HG02678 (cell line): ENCODE results near the gene SLU7.
"Not testable (repeated sequence)": the region's sequence is repeated elsewhere in the genome, so short reads cannot be mapped to it uniquely, and the experiment has no call there.

Source experiments
- ATAC-seq: cut with Tn5 transposase; IDR thresholded peaks from one replicate; pipeline ENCODE4 v1.9.1; 2021; ENCODE audit warnings: mild to moderate bottlenecking, moderate library complexity; ENCODE audit not compliant: unreplicated experiment

SLU7 gene

DNA sequence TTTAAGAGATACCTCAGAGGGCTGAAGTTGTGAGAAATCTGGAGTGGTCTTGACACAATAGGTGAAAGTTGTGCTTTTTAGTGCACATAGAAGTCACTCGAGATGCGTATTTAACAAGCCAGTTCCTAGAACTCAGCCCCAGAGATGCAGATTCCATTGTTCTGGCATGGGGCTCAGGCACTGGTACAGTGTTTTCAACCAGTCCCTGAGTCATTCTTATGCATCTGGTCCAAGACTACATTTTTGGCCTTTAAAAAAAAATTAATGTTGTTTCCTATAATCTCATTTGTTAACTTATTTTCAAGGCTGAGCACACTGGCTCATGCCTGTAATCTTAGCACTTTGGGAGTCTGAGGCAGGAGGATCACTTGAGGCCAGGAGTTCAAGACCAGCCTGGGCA is 32.4 kb upstream of the SLU7 start:
- no peak for ATAC-seq

DNA sequence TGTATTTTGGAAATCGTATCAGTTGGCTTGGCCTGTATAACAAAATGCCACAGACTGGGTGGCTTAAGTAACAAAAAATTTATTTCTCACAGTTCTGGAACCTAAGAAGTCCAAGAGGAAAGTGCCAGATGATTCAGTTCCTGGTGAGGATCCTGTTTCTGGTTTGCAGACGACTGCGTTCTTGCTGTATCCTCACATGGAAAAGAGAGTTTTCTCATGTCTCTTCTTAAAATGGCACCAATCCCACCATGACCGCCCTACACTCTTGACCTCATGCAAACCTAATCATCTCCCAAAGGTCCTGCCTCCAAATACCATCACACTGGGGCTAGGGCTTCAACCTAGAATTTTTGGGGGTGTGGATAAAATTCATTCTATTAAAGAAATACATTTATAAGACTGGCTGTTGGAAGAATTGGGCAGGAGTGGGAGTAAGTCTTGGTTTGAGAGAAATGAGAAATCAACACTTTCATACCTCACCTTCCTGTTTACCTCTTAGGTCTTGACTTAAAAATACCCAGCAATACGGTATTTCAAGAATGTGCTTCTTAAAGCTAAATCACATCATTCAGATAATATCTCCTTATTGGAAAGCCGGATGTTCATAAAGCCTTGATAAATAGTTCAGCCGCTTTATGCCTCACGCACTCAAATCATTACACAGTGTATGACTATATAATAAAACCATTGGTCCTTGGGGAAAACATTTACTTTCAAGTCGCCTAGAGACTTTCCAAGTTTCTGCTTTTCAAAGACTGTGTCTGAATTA is 31.5 kb upstream of the SLU7 start:
- peak; percentile 63 for ATAC-seq

DNA sequence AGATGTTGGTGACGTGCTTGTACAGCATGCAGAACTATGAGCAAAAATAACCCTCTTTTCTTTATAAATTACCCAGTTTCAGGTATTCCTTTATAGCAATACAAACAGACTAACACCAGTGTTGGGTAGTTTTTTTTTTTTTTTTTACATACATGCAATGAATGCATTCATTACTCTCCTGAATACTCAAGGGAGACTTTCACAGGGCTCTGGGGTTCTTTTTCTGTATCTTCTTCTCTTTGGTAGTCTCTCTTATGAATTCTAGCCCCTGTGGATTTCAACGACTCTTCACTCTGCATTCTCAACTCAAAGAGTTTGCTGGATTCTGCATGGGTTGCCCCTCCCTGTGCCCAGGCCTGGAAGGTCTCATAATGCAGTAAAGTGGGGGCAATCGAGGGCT is 30.6 kb upstream of the SLU7 start:
- no peak for ATAC-seq

DNA sequence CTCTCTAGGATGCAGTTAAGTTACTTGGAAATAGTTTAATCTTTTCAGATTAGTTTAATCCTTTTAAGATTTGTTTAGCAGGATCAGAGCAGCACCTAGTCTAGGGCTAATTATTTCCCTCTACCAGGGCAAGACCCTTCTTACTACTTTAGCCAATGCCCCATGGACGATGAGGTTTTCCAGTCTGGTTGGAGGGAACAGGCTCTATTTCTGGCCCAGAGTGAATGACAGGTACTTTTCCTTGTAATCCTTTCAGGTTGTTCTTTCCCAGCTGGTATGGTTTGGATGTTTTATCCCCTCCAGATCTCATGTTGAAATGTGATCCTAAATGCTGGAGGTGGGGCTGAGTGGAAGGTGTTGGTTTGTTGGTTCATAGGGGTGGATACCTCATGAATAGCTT is 30.0 kb upstream of the SLU7 start:
- ATAC-seq = no peak

DNA sequence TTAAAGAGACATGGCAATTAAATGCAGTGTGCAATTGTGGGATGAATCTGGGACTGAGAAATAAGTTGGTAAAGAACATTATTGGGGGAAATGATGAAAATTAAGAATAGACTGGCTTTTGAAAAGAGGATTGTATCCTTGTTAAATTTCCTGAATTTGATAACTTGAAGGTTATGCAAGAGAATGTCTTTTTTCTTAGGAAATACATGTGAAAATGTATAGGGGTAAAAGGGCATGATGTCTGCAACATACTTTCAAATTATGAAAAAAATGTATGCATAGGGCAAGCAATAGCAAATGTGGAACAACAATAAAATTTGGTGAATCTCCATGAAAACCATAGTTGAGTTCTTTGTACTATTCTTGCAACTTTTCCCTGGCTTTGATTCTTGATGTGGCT is 26.9 kb upstream of the SLU7 start:
- ATAC-seq = no peak

DNA sequence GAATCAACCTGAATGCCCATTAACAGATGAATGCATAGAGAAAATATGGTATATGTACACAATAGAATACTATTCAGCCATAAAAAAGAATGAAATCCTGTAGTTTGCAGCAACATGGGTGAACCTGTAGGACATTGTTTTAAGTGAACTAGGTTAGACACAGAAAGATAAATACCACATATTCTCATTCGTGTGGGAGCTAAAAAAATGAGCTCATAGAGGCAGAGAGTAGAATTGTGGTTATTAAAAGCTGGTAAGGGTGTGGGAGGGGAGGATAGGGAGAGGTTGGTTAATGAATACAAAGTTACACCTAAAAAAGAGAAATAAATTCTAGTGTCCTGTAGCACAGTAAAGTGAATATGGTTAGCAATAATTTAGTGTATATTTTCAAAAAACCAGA is 26.3 kb upstream of the SLU7 start:
- ATAC-seq = peak; percentile 53

DNA sequence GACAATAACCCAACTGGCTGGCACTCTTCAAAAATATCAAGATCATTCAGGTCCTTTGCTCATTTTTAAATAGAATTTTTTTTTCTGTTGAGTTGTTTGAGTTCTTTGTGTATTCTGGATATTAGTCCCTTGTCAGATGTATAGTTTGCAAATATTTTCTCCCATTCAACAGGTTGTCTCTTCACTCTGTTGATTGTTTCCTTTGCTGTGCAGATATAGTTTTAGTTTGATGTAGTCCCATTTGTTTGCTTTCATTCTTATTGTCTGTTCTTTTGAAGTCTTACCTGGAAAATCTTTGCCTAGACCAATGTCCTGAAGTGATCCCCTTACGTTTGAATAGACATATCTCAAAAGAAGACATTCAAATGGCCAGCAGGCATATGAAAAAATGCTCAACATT is 25.5 kb upstream of the SLU7 start:
- no peak for ATAC-seq

DNA sequence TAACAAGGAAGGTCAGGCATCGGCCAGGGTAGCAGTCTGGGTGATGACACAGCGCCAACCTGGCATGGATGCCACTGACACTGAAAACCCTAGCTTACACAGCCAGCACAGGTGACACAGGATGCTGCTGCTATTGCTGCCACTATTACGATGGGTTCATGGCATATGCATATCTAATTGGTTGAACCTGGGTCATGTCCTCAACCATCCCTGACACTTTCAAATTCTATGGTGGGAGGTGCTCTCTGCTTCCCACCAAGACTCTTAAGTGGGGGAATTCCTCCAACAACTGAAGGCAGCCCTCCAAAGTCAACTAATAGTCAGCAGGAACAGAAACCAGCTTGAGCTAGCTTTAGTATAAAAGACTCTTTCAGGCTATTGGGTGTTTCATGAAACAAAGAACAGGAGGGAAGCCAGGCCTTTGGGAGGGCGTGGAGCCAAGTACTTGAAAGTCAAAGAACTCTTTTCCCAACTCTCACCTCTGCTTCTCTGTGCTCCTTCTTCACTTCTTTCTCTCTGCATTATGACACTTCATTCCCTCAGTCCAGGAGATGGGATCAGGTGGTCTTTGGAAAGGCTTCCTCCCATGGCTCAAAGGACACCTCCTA is 24.0 kb upstream of the SLU7 start:
- ATAC-seq = peak; percentile 17

DNA sequence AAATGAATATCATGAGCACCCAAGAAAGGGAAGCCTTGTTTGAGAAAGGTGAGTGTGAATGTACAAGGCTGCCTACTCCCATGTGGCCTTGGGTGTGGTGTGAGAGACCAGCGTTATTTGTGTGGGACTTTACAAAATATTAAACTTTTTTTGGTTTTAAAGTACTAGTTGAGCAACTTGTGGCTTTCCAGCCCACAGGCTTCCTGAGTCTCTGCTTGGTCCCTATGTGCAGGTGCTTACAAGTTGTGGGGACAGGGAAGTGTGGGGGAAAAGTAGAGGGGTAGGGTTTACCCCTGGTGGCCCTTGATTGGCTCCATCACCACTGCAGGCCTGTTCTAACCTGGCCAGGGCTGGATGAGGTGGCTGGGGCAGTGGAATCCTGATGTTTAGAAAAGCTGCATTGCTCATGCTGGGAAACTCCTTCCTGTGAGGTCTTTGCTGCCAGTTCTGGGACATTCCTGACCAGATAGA is 22.5 kb upstream of the SLU7 start:
- ATAC-seq = no peak

DNA sequence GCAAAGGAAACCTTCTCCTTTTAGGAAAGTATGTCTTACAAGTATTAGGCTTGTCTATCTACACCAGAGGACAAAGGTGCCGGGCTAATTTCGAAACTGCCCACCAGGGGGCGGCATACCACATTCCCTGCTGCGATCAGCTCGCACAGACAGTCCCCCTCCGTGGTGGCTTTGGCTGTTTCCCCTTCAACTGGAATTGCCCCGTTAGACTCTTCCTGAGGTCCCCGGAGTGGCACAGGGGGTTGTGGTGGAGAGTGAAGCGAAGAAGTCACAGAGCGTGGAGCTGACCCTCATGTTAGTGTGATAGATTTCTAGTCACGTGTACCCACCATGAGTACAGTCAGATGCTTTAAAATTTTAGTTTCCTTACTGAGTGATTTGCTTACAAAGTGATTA is 20.3 kb upstream of the SLU7 start:
- ATAC-seq = peak; percentile 59

DNA sequence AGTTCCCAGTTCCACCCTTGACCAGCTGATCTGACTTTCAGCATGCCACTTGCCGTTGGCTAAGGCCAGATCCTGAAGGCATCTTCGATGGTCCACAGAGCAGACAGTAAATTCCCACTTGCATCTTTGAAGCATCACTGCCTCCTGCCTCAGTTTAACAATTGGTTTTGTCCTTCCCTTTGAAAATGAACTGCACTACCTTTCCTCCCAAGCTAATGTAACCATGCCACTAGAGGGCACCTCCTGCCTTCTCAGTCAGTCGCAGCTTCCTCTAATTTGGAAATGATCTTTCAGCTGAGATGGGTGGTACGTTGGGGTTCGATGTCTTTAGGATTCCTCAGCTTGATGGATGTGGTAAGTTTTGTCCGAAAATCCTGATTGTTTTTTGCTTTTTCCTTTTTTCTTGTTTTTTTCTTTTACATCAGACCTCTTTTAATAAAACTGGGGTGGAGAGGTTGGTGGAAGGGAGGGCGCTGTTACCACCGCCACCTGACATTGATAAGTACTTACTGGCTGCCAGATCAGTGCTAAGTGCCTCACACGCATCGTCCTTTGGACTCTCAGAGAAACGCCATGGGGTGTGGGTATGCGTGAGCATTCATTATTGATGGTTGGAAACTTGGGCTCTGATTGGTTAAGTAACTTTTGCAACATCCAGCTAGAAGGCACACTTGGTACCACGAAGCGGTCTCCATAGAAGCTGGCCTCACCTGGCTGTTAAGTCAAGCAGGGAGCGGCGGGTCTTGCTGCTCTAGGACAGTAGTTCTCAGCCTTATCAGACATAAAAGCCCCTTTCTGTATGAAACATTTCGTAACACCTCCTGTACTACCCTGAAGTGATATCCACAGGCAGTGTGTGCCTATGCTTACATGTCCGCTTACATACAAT is 19.7 kb upstream of the SLU7 start:
- peak; percentile 31 for ATAC-seq

DNA sequence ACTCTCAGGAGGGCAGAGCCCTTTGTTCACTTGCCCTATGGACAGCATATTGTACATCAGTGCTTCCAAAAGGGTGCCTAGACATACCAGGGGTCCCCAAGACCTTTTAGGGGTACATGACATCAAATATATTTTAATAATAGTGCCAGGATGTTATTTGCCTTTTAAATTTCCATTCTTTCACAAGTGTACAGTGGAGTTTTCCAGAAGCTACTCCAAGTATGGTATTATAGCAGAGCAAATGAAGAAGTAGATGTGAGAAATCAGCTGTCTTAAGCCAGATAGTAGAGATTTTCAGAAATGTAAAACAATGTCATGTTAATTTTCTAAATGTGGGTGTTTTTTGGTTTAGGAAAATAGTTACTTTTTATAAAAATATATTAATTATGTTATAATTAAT is 18.4 kb upstream of the SLU7 start:
- ATAC-seq = no peak

DNA sequence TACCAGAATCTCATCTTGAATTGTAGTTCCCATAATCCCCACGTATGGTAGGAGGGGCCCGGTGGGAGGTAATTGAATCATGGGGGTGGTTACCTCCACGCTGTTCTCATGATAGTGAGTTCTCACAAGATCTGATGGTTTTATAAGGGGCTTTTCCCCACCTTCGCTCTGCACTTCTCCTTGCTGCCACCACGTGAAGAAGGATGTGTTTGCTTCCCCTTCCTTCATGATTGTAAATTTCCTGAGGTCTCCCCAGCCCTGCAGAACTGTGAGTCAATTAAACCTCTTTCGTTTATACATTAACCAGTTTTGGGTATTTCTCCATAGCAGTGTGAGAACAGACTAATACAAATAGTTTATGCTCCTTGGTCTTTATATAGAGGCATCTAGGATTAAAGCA is 17.8 kb upstream of the SLU7 start:
- not testable (repeated sequence) for ATAC-seq

DNA sequence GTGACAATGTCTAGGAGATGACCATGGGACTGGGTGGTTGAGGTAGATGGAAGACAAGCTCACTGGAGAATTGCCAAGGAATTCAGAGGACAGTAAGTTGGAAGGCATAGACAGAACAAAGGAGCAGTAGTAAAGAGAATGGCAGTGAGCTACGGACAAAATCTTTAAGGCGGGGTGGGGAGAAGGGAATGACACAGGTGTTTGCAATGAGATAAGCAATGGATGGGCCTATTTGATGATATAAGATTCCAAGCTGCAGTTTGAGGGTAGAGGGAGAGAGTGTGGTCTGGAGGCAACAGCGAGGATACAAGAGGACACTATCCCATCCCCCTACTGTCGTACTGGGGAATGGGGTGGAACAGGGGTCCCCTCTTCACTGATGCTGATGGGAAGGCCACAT is 17.1 kb upstream of the SLU7 start:
- ATAC-seq = no peak

DNA sequence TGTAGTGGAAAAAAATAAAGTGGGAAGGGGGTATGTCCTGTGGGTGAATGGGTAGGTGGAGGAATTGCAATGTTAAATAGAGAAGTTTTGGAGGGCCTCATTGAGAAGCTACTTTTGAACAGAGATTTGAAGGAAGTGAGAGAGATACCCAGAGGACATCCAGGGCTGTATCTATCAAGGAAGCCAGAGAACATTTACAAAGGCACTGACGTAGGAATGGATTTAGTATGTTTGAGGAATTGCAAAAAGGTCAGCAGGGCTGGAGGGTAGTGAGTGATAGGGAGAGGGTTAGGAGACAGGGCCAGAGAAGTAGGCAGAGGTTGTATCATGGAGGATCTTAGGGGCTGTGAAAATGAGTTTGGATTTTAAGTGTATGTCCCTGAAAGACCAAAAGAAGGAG is 16.7 kb upstream of the SLU7 start:
- no peak for ATAC-seq

DNA sequence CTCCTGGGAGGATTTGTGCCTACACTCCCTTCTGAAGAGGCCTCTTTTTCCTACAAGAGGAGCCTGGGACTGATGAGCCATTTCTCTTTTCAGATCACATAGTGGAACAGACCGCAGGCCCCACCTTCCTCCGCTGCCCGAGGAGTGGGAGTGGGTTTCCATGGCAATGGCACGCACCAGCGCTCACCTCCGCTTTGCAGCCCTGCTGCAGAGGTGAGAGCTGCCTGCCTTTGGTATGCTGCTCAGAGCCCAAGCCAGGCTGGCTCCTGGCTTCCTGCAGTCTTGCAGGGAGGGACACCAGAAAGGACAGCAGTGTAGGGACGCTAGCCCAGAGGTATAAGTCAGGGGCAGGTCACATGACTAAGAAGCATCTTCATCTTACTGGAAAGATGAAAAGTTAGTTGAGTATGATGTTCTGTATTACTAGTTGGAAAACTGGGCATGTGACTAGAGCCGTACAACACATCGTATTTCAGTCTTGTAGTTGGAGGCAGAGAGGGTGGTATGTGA is 15.2 kb upstream of the SLU7 start:
- peak; percentile 78 for ATAC-seq

DNA sequence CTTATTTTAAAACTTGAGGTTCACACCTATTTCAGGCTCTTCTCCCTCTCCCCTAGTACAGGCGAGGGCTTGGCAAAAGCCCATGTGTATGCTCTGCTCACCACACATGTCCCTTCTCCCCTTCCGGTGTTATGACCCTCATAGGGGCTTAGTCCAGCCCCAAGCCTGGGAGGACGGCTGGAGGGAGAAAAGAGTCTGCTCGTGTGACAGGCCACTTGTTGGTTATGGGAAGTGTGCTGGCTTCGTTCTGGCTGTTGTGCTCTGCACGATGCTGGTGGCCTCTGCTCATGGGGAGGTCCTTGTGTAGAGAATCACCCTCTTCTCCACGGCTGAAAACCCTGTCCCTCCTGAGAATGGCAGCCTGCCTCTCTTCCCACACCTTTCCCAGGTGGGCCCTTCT is 13.9 kb upstream of the SLU7 start:
- ATAC-seq = no peak

DNA sequence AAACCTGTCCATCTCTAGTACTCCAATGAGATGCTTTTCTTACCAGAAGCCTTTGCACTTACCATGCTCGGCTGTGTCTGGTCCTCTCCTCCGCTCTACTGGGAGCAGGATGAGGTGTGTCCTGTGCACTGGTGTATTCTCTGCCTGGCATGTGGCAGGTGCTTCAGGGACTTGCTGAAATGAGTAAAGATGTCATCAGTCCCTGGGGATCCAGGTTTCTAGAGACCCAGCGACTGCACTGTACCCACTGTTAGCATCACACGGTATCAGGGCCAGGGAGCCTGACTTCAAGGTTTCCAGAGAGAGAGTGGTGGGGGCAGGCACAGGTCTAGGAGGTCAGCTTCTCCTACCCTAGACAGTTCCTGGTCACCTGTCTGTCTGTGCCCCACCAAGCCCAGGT is 13.3 kb upstream of the SLU7 start:
- ATAC-seq = peak; percentile 23

DNA sequence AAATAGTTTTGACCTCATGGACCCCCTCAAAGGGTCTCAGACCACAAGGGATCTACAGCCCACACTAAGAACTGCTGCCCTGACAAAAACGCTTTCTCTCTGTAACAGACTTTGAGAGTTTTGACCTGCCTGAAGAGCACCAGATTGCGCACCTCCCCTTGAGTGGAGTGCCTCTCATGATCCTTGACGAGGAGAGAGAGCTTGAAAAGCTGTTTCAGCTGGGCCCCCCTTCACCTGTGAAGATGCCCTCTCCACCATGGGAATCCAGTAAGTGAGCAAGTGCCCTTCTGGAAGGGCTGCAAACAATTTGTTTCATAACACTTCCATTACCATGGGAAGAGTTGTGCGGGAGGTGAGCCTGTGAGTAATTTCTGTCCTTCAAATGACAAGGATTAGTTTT is 8.7 kb upstream of the SLU7 start:
- ATAC-seq = no peak

DNA sequence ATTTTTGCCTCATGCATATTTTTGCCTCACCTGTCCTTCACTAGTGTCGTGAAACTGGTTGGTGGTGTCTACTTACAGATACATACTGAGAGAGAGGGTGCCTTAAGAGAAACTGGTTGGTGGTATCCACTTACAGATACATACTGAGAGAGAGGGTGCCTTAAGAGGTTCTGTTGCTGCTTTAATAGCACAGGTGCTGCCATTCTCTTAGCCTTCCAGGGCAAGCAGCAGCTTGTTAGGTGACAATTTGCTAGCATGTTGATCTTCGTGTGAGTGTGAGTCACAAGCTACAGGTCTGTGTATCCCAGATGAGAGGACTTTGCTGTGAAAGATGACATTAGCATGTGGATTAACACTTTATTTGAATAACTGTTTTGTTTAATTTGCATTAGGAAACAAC is 4.2 kb upstream of the SLU7 start:
- ATAC-seq = no peak

DNA sequence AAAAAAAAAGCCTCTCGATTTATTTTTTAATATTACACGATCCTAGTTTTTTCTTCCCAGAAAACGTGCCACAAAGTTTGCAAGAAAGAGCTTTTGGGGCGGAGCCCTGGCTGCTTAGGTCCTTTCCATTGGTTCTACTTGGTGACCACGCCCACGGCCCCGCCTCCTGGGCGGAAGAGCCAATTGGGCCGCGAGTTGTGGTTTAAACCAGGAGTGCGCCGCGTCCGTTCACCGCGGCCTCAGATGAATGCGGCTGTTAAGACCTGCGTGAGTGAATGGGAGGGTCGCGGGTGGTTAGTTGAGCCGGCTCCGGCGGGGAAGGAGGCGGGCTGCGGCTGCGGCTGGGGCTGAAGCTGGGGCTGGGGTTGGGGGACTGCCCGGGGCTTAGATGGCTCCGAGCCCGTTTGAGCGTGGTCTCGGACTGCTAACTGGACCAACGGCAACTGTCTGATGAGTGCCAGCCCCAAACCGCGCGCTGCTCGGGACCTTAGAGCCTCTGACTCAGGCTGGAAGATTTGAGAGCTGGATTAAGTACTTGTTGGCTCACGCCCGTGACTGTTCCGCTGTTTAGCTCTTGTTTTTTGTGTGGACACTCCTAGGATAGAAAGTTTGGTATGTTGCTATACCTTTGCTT is 2.9 kb upstream of the SLU7 start, which contains the start of gene PTTG1:
PTTG1 (plus strand) TSS at position 231 of the 634 bp plus-strand sequence. CDS start 458 bp downstream, outside the sequence.
- ATAC-seq = peak; percentile 71
